Fibroblast of pulmonary artery (primary cell): ENCODE results near the gene RELCH.

ENCODE experiments used
- DNase-seq: peaks from one replicate; pipeline ENCODE4 v3.0.0-alpha.2; 2010; ENCODE audit warnings: low read depth
- H3K4me3 ChIP-seq: replicated peaks from 2 replicates; pipeline ENCODE4 v1.5.1; 2011; ENCODE audit warnings: low read depth, mild to moderate bottlenecking, control low read depth, low read length, moderate library complexity
- TF ChIP-seq, protein P1 (sequence below): IDR thresholded peaks from 2 replicates; pipeline ENCODE4 v1.5.1; 2011; ENCODE audit warnings: mild to moderate bottlenecking, control low read depth, low read length, inconsistent platforms; ENCODE audit errors: missing control alignments

The RELCH gene

DNA sequence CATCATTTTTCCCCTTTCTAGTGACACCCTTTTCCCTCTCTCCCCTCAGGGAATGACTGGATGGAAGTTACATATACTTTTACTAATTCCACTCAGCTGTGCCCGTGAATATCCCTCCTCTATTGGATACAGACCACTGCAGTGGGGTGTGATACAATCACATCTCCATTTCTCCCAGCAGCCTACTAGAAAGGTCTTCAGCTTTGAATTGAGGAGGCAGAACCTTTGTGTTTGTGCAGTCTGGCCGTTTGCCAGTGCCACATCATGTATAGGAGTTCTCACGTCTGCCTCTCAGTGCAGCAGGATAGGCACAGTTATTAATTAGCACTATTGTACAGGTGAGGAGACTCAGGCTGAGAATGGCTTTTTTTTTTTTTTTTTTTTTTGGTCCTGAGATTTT lies 154.4 kb downstream of the RELCH start:
- TF ChIP-seq, protein P1, sequence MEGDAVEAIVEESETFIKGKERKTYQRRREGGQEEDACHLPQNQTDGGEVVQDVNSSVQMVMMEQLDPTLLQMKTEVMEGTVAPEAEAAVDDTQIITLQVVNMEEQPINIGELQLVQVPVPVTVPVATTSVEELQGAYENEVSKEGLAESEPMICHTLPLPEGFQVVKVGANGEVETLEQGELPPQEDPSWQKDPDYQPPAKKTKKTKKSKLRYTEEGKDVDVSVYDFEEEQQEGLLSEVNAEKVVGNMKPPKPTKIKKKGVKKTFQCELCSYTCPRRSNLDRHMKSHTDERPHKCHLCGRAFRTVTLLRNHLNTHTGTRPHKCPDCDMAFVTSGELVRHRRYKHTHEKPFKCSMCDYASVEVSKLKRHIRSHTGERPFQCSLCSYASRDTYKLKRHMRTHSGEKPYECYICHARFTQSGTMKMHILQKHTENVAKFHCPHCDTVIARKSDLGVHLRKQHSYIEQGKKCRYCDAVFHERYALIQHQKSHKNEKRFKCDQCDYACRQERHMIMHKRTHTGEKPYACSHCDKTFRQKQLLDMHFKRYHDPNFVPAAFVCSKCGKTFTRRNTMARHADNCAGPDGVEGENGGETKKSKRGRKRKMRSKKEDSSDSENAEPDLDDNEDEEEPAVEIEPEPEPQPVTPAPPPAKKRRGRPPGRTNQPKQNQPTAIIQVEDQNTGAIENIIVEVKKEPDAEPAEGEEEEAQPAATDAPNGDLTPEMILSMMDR: no peak
- H3K4me3 ChIP-seq: no peak overlapping the region
- no peak for DNase-seq

DNA sequence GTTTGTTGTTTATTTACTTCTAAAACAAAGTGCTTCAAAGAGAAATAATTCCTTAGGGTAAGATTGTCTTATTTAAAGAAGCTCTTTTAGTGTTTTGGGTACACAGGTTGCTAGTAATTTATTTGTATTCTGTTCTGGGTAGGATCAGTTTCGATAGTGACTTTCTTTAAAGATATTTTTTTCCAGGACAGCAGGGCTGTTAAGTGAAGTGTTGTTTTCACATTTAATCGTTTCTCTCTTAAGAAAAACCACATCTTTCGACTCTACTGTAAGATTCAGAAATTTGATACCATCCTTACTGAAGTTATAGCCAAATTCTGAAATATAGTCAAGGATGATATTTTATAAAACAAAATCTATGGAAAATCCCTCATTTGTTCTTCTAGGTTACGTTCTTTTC lies 155.8 kb downstream of the RELCH start:
- H3K4me3 ChIP-seq: no peak overlapping the region
- TF ChIP-seq, protein P1: no peak
- no peak for DNase-seq

DNA sequence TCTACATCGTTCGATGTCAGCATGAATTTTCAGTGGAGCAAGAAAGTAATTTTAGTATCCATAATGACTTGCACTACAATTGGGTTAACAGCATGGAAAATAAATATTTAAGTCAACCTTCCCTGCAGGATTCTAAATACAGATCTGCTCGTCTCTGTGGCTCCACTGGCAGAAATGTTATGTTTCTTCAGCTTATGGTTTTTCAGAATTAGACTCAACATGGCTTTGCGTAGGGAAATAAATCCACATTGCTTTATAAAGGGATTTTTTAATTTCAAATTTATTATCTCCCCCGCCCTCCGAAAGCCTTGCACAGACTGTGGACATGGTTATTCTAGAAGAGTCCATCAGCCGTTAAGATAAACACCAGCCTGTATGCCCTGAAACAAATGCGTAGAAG lies 156.3 kb downstream of the RELCH start:
- TF ChIP-seq, protein P1: no peak
- no peak for DNase-seq
- no peak overlapping the region for H3K4me3 ChIP-seq

DNA sequence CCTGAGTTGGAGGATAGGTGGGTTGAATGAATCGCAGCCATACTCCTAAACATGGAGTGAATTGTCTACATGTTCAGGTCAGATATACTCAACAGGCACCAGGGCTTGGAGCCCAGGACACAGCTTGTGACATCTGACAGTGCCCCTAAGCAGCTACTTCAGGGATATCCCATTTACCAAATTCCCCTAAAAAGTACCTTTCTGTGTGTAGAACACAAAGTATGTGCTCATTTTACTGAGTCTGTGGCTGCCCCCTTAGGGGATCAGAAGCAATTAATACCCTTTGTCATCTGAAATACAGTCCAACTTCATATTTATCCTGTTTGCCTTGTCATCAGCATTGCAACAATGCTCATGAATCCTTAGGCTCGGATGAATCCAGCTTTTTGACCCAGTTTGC lies 158.9 kb downstream of the RELCH start:
- TF ChIP-seq, protein P1: no peak
- DNase-seq: no peak
- H3K4me3 ChIP-seq: no peak overlapping the region

DNA sequence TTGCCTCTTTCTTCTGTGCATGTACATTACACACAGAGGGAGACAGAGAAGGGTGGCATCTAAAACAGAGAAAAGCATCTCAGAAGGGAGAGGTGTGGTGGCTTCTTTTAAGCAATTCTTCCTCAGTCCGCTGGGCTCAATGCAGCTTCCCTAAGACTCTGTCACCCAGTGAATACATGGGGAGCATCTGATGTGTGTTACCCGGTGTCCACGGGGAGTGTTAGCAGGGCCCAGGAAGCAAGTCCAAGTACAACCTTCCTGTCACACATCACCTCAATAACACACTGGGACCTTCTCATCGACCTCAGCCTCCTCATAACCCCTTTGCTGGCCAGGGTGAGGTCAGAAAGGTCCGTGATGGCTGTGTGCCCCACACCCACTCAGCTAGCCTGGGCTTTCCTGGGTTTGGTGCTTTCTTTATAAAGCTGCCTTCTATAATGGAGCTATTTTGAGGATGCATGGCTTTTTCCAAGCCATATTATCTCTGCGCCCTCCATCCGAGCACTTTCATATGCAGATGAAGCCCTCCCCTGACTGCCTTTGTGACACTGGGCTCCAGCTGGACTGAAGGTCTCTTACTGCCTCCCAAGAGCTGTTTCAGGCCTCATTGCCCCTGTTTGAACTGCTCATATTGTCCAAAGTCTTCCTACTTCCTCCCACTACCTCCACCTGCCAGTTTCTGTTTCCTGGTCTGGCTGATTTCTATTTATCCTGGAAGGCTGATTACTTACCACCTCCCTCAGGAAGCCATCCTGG lies 159.5 kb downstream of the RELCH start:
- TF ChIP-seq, protein P1: no peak
- H3K4me3 ChIP-seq: no peak overlapping the region
- no peak for DNase-seq

DNA sequence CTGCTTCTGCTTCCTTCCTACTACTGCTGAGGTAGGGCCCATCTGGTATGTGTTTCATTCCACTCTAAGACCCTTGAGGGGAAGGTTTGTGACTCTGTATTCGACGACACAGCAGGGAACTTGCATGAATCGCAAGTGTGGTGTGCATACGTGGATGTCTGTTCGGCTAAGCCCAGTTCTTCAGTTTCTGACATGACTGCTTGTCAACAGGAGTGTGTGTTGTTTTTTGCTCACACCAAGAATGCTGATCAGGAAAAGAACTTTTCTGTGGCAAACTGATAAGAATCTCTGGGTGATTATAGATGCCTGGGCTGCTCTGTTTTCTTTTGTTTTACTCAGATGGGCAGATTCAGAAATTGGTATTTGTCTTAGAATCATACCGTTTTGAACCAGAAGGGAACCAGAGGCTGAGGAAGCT lies 160.0 kb downstream of the RELCH start:
- no peak overlapping the region for H3K4me3 ChIP-seq
- TF ChIP-seq, protein P1: no peak
- no peak for DNase-seq

DNA sequence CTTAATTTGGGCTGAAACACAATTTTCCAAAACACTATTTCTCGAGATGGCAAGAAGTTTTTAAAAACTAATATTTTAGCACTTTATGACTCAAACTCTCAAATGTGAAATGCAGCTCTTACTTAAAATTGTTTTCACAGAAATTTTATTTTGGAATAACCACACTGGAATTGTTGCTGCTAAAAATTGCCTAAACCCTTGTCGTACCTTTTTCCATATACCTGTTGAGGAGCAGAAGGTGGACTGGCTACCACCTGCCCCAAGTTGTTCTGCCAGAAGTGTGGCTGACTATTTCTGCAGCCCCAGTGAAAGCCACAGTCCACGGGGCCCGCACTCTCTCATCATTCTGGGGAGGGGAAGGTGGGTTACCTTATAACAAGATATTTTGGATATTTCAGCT lies 161.4 kb downstream of the RELCH start:
- DNase-seq: no peak
- TF ChIP-seq, protein P1: no peak

More for the DNA sequence above, 161.4 kb downstream of the RELCH start:
- no peak overlapping the region for H3K4me3 ChIP-seq
